OCI-LY1 (cell line): ENCODE results near the gene HPX.

Experiments used
- H2AFZ ChIP-seq: fragments of 200-600 bp; sonication (generic), shearing (Covaris generic); 2 replicates; pipeline ENCODE4 v1.6.0; 2014; ENCODE audit warnings: antibody characterized with exemption, mild to moderate bottlenecking, low read length
- H3F3A ChIP-seq: fragments of 200-600 bp; sonication (generic), shearing (Covaris generic); 2 replicates; pipeline ENCODE4 v1.6.0; 2014; ENCODE audit warnings: mild to moderate bottlenecking, antibody characterized with exemption, low read length, moderate library complexity; ENCODE audit not compliant: insufficient read depth
- H3K27ac ChIP-seq: fragments of 200-600 bp; sonication (generic); 2 replicates; pipeline ENCODE4 v1.5.1; 2014; ENCODE audit warnings: low read length, mixed run types, mild to moderate bottlenecking, low read depth; ENCODE audit not compliant: poor library complexity, severe bottlenecking
- H3K27me3 ChIP-seq: fragments of 200-600 bp; sonication (generic); 2 replicates; pipeline ENCODE4 v1.6.0; 2014; ENCODE audit warnings: antibody characterized with exemption, mild to moderate bottlenecking, low read length, moderate library complexity; ENCODE audit not compliant: insufficient read depth
- H3K36me3 ChIP-seq: fragments of 200-600 bp; sonication (generic); 2 replicates; pipeline ENCODE4 v1.6.1; 2014; ENCODE audit warnings: mild to moderate bottlenecking, antibody characterized with exemption, low read length, moderate library complexity, mixed read lengths; ENCODE audit not compliant: insufficient read depth
- H3K4me1 ChIP-seq: fragments of 200-600 bp; sonication (generic); 2 replicates; pipeline ENCODE4 v1.5.1; 2014; ENCODE audit warnings: mild to moderate bottlenecking, low read length, moderate library complexity; ENCODE audit not compliant: insufficient read depth, severe bottlenecking
- H3K4me2 ChIP-seq: fragments of 200-600 bp; sonication (generic), shearing (Covaris generic); 2 replicates; pipeline ENCODE4 v1.6.1; 2014; ENCODE audit warnings: low read length
- H3K4me3 ChIP-seq: fragments of 200-600 bp; sonication (generic); 2 replicates; pipeline ENCODE4 v1.5.1; 2014; ENCODE audit warnings: low read length, low read depth, mild to moderate bottlenecking, mixed read lengths; ENCODE audit not compliant: poor library complexity, severe bottlenecking
- H3K79me2 ChIP-seq: fragments of 200-600 bp; shearing (Covaris generic); 2 replicates; pipeline ENCODE4 v1.6.1; 2016; ENCODE audit warnings: mixed run types, low read length, mixed read lengths; ENCODE audit not compliant: insufficient read depth
- H3K9ac ChIP-seq: fragments of 200-600 bp; sonication (generic), shearing (Covaris generic); 2 replicates; pipeline ENCODE4 v1.6.1; 2014; ENCODE audit warnings: mild to moderate bottlenecking, low read length, mixed read lengths
- H3K9me2 ChIP-seq: fragments of 200-600 bp; sonication (generic), shearing (Covaris generic); 2 replicates; pipeline ENCODE4 v1.6.1; 2014; ENCODE audit warnings: low read depth, mild to moderate bottlenecking, low read length, mixed read lengths
- H3K9me3 ChIP-seq: fragments of 200-600 bp; shearing (Covaris generic); 2 replicates; pipeline ENCODE4 v1.6.1; 2014; ENCODE audit warnings: low read length, mixed read lengths
- H4K20me1 ChIP-seq: fragments of 200-600 bp; sonication (generic), shearing (Covaris generic); 2 replicates; pipeline ENCODE4 v1.6.0; 2016; ENCODE audit warnings: mild to moderate bottlenecking, low read length; ENCODE audit not compliant: insufficient read depth
- EZH2 ChIP-seq: fragments of 200-600 bp; sonication (generic), shearing (Covaris generic); IDR thresholded peaks from 2 replicates; pipeline ENCODE4 v1.8.0; 2017; ENCODE audit warnings: borderline replicate concordance, mixed run types, mild to moderate bottlenecking, antibody characterized with exemption, low read length, moderate library complexity, mixed read lengths
- TF ChIP-seq, protein P1 (sequence below): fragments of 200-600 bp; sonication (generic), shearing (Covaris generic); IDR thresholded peaks from 2 replicates; pipeline ENCODE4 v1.5.1; 2017; ENCODE audit warnings: mild to moderate bottlenecking, antibody characterized with exemption, low read length, moderate library complexity, mixed read lengths

HPX gene

DNA sequence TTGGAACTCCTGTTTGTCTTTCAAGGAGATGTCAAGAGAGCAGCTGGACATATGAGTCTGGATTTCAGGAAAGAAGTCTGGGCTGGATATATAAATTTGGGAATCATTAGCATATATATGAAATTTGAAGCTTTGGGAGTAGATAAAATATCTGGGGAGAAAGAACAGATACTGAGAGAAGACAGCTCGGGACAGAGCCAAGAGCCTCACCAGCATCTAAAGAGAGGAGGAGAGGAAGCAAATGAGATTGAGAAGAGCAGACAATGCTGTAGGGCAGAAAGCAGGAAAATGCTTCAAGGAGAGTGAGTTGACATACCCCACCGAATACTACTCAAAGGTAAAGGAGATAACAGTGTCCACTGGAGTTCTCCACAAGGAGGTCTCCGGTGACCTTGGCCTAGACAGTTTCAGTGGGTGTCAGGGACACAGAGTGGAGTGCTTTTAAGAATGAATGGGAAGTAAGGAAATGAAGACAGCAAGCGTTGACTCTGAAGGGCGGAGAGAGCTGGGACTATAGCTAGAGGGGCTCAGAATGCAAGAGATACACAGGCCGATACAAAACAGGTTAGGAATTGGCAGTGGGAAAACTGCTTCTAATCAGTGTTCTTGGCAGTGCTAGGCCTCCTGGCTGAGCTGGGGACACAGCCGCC is 22.8 kb downstream of the HPX start:
- Histone ChIP-seq H3K4me2 (peak overlapping the region; percentile 77; the same call in 1 of the 2 replicates), H3K27ac (no peak overlapping the region), H2AFZ (no peak overlapping the region), H3K4me3 (peak overlapping the region; percentile 71), H3K9me3 (no peaks in the 10 kb centered on the region), H4K20me1 (no peaks in the 10 kb centered on the region), H3K27me3 (peaks cover 7% of the 10 kb centered on the region; the same call in 1 of the 2 replicates), H3K4me1 (peaks cover 12% of the 10 kb centered on the region), H3K9me2 (no peaks in the 10 kb centered on the region), H3K9ac (no peak overlapping the region; the same call in 1 of the 2 replicates), H3F3A (no peaks in the 10 kb centered on the region), H3K36me3 (no peaks in the 10 kb centered on the region), H3K79me2 (no peaks in the 10 kb centered on the region)
- TF ChIP-seq EZH2 = no peak
- TF ChIP-seq, protein P1, sequence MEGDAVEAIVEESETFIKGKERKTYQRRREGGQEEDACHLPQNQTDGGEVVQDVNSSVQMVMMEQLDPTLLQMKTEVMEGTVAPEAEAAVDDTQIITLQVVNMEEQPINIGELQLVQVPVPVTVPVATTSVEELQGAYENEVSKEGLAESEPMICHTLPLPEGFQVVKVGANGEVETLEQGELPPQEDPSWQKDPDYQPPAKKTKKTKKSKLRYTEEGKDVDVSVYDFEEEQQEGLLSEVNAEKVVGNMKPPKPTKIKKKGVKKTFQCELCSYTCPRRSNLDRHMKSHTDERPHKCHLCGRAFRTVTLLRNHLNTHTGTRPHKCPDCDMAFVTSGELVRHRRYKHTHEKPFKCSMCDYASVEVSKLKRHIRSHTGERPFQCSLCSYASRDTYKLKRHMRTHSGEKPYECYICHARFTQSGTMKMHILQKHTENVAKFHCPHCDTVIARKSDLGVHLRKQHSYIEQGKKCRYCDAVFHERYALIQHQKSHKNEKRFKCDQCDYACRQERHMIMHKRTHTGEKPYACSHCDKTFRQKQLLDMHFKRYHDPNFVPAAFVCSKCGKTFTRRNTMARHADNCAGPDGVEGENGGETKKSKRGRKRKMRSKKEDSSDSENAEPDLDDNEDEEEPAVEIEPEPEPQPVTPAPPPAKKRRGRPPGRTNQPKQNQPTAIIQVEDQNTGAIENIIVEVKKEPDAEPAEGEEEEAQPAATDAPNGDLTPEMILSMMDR = no peak

DNA sequence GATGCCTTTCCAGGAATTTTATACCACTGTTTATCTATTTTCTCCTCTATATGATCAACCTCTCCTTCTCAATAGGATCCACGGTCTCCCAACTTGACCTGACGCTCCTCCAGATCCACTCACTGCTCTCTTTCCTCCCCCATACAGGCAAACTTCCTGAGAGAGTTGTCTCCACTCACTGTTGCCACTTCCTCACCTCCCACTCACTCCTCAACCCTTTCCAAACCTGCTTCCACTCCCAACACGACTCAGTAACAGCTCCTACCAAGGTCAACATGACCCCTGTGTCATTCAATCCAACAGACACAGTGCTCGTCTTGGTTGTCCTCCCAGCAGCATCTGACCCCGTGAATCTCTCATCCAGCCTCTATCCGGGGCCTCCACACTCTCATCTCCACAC is 25.0 kb downstream of the HPX start:
- no peaks in the 10 kb centered on the region for H3F3A ChIP-seq
- H3K79me2 ChIP-seq = no peaks in the 10 kb centered on the region
- H3K9me2 ChIP-seq = no peaks in the 10 kb centered on the region
- H3K9me3 ChIP-seq = no peaks in the 10 kb centered on the region
- no peaks in the 10 kb centered on the region for H3K36me3 ChIP-seq
- H3K27me3 ChIP-seq = peaks cover 7% of the 10 kb centered on the region; the same call in 1 of the 2 replicates
- no peak overlapping the region for H3K27ac ChIP-seq
- H4K20me1 ChIP-seq = no peaks in the 10 kb centered on the region
- H3K4me2 ChIP-seq = no peak overlapping the region
- TF ChIP-seq, protein P1 = no peak
- no peak for TF ChIP-seq EZH2
- no peak overlapping the region for H3K9ac ChIP-seq
- H3K4me1 ChIP-seq = peaks cover 12% of the 10 kb centered on the region
- no peak overlapping the region for H3K4me3 ChIP-seq
- no peak overlapping the region for H2AFZ ChIP-seq

DNA sequence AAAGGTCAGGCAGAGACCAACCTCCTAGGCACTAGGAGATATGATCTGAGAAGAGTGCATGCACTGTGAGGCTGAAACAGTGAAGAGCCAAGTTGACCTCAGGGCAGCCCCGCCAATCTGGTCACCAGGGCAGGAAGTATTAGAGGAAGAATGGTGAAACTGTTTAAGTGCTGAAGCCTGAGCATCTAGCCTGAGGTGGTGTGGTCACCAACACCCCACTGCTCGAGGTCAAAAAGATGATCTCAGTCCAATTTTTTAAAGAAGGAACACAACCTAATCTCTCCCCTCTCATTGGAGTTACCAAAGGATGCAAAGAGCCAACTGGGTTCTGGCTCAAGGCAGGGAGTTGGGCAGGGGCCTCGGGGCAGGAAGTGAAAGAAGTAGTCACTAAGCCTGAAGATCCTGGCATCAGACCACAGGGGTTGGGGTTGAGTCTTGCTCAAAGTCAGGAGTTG is 25.9 kb downstream of the HPX start:
- no peak overlapping the region for H3K4me3 ChIP-seq
- peaks cover 12% of the 10 kb centered on the region for H3K4me1 ChIP-seq
- no peaks in the 10 kb centered on the region for H3K9me3 ChIP-seq
- no peaks in the 10 kb centered on the region for H3K9me2 ChIP-seq
- no peaks in the 10 kb centered on the region for H3K79me2 ChIP-seq
- H2AFZ ChIP-seq = no peak overlapping the region
- H3K27ac ChIP-seq = no peak overlapping the region
- H3F3A ChIP-seq = no peaks in the 10 kb centered on the region
- no peaks in the 10 kb centered on the region for H4K20me1 ChIP-seq
- no peak overlapping the region for H3K4me2 ChIP-seq
- no peak overlapping the region for H3K9ac ChIP-seq
- TF ChIP-seq, protein P1 = no peak
- no peak for TF ChIP-seq EZH2
- no peaks in the 10 kb centered on the region for H3K36me3 ChIP-seq
- peaks cover 4% of the 10 kb centered on the region; the same call in 1 of the 2 replicates for H3K27me3 ChIP-seq
